IMR-90 (cell line): Measurements from ENCODE around the gene TRHDE. TPM values are rescaled to one million over a fixed set of nuclear protein-coding genes. Genes with fewer than 3 reads are reported as not detected.
A peak's percentile ranks its signal among the peaks of the same experiment; 100 is the strongest.

Experiments
- ATAC-seq: fragments of 200-7000 bp; cut with Tn5 transposase; 2 replicates; pipeline ENCODE4 v1.9.1; 2020; ENCODE audit warnings: low read depth, mild to moderate bottlenecking, moderate library complexity
- BruUV-seq: library from RNA; stranded (reverse); fragments of 400-500 nt; replicated peaks from 2 replicates; lab custom pipeline; 2021; lab: Mats Ljungman, UMichigan
- CTCF ChIA-PET: fragments of 300-600 bp; formaldehyde crosslinking; extraction: SDS; loops from one replicate; lab custom pipeline; 2021; ENCODE audit warnings: antibody characterized with exemption; lab: Yijun Ruan, JAX
- POLR2A ChIA-PET: fragments of 300-600 bp; sonication (Branson Sonifier 250); formaldehyde crosslinking; loops from one replicate; lab custom pipeline; 2022; ENCODE audit warnings: antibody characterized with exemption; ENCODE audit not compliant: unreplicated experiment; lab: Charles Lee
- DNase-seq: peaks from one replicate; pipeline ENCODE4 v3.0.0; 2013
- H2AFZ ChIP-seq: replicated peaks from 2 replicates; pipeline ENCODE3; 2013; ENCODE audit warnings: low read length, mild to moderate bottlenecking; ENCODE audit not compliant: poor library complexity
- H2AK5ac ChIP-seq: 2 replicates; pipeline ENCODE4 v1.6.1; 2013; ENCODE audit warnings: low read depth, low read length, inconsistent platforms
- H2AK9ac ChIP-seq: replicated peaks from 2 replicates; pipeline ENCODE3; 2013; ENCODE audit warnings: mild to moderate bottlenecking, low read depth, low read length, moderate library complexity; ENCODE audit not compliant: poor library complexity
- H2BK120ac ChIP-seq: 2 replicates; pipeline ENCODE4 v1.6.1; 2013; ENCODE audit warnings: low read depth, low read length, inconsistent platforms
- H2BK15ac ChIP-seq: 3 replicates; pipeline ENCODE4 v1.6.1; 2013; ENCODE audit warnings: low read depth, low read length, inconsistent platforms
- H2BK20ac ChIP-seq: 2 replicates; pipeline ENCODE4 v1.6.1; 2013; ENCODE audit warnings: low read depth, mild to moderate bottlenecking, inconsistent platforms, low read length, moderate library complexity
- H2BK5ac ChIP-seq: 2 replicates; pipeline ENCODE4 v1.6.1; 2013; ENCODE audit warnings: mild to moderate bottlenecking, low read depth, low read length, inconsistent platforms; ENCODE audit not compliant: poor library complexity, severe bottlenecking
- H3K14ac ChIP-seq: replicated peaks from 2 replicates; pipeline ENCODE4 v1.6.1; 2013; ENCODE audit warnings: low read depth, low read length, inconsistent platforms
- H3K18ac ChIP-seq: 2 replicates; pipeline ENCODE4 v1.6.1; 2013; ENCODE audit warnings: low read depth, low read length, control low read depth
- H3K23ac ChIP-seq: 2 replicates; pipeline ENCODE4 v1.6.1; 2013; ENCODE audit warnings: low read depth, low read length, inconsistent platforms
- H3K27ac ChIP-seq: 2 replicates; pipeline ENCODE4 v1.5.1; 2013; ENCODE audit warnings: mild to moderate bottlenecking, control low read depth, low read length; ENCODE audit not compliant: insufficient read depth
- H3K27me3 ChIP-seq: 2 replicates; pipeline ENCODE4 v1.6.1; 2013; ENCODE audit warnings: low read length; ENCODE audit not compliant: control insufficient read depth, insufficient read depth
- H3K36me3 ChIP-seq: 2 replicates; pipeline ENCODE4 v1.6.1; 2013; ENCODE audit warnings: low read length, mixed read lengths; ENCODE audit not compliant: control insufficient read depth, insufficient read depth
- H3K4ac ChIP-seq: 2 replicates; pipeline ENCODE4 v1.6.1; 2013; ENCODE audit warnings: low read depth, low read length, inconsistent platforms
- H3K4me1 ChIP-seq: 2 replicates; pipeline ENCODE4 v1.6.1; 2013; ENCODE audit warnings: low read length, mixed read lengths; ENCODE audit not compliant: control insufficient read depth, insufficient read depth
- H3K4me2 ChIP-seq: 2 replicates; pipeline ENCODE4 v1.6.1; 2013; ENCODE audit warnings: low read depth, mild to moderate bottlenecking, control low read depth, low read length, moderate library complexity
- H3K4me3 ChIP-seq: 2 replicates; pipeline ENCODE4 v1.5.1; 2013; ENCODE audit warnings: low read depth, mild to moderate bottlenecking, control low read depth, low read length, moderate library complexity; ENCODE audit not compliant: insufficient read depth
- H3K56ac ChIP-seq: 2 replicates; pipeline ENCODE4 v1.6.1; 2013; ENCODE audit warnings: low read length, inconsistent platforms; ENCODE audit not compliant: insufficient read depth; ENCODE audit errors: extremely low read depth
- H3K79me1 ChIP-seq, 2 experiments: 2 replicates each; pipeline ENCODE4 v1.6.1; 2013; ENCODE audit warnings: low read length in 2 of 2, inconsistent platforms in 1 of 2, low read depth in 1 of 2
- H3K9ac ChIP-seq: 2 replicates; pipeline ENCODE4 v1.6.1; 2013; ENCODE audit warnings: low read depth, low read length, control low read depth
- H3K9me1 ChIP-seq: 2 replicates; pipeline ENCODE4 v1.6.1; 2013; ENCODE audit warnings: low read length, inconsistent platforms; ENCODE audit not compliant: insufficient read depth
- H3K9me3 ChIP-seq: 2 replicates; pipeline ENCODE4 v1.6.1; 2013; ENCODE audit warnings: low read length; ENCODE audit not compliant: control insufficient read depth, insufficient read depth
- H4K20me1 ChIP-seq: 2 replicates; pipeline ENCODE4 v1.6.1; 2013; ENCODE audit warnings: low read length, inconsistent platforms; ENCODE audit not compliant: insufficient read depth
- H4K5ac ChIP-seq: 2 replicates; pipeline ENCODE4 v1.6.1; 2013; ENCODE audit warnings: mild to moderate bottlenecking, low read depth, low read length, control low read depth
- H4K8ac ChIP-seq, 2 experiments: 2 replicates each; pipeline ENCODE4 v1.6.1; 2013; ENCODE audit warnings: low read depth in 2 of 2, low read length in 2 of 2, control low read depth in 1 of 2, inconsistent platforms in 1 of 2
- H4K91ac ChIP-seq: 2 replicates; pipeline ENCODE4 v1.6.1; 2013; ENCODE audit warnings: low read depth, low read length, inconsistent platforms; ENCODE audit not compliant: insufficient read depth
- CEBPB ChIP-seq: IDR thresholded peaks from 2 replicates; pipeline ENCODE4 v1.6.1; 2012; ENCODE audit warnings: low read depth, low read length, improper control_type of control experiment
- dilution Hi-C: fragments of 300-500 bp; cut with HindIII; formaldehyde crosslinking; loops from one replicate; pipeline ENCODE4 v1.14.3; 2018; ENCODE audit warnings: low sequenced_read_pairs; ENCODE audit not compliant: unreplicated experiment
- in situ Hi-C: fragments of 300-500 bp; cut with MboI; formaldehyde crosslinking; loops from 3 replicates; pipeline ENCODE4 v1.14.3; 2019; ENCODE audit warnings: low sequenced_read_pairs, inconsistent platforms, mixed read lengths
- intact Hi-C: fragments of 100-400 bp; cut with micrococcal nuclease; formaldehyde crosslinking; loops from 2 replicates; pipeline ENCODE4 v1.10.0; 2022
- polyA plus RNA-seq, 3 experiments: library from polyadenylated mRNA; depleted of rRNA; stranded (reverse); fragments of >200 nt; gene quantifications; 2 replicates each; pipeline ENCODE4 v1.2.3, GENCODE V29; 2012; ENCODE audit warnings: low replicate concordance in 1 of 3
- total RNA-seq: library from RNA; depleted of rRNA; stranded (reverse); fragments of >200 nt; gene quantifications from 2 replicates; pipeline ENCODE4 v1.2.3, GENCODE V29; 2012
- TF ChIP-seq, protein P1 (sequence below): fragments of 150-350 bp; IDR thresholded peaks from 2 replicates; pipeline ENCODE4 v1.6.1; 2017; ENCODE audit warnings: mild to moderate bottlenecking, antibody characterized with exemption, low read length, low read depth

Gene TRHDE
- total and polyA plus RNA-seq, 2 of the 4 experiments (the other 2 are of a cell fraction): 33.7 to 65.1 TPM

DNA sequence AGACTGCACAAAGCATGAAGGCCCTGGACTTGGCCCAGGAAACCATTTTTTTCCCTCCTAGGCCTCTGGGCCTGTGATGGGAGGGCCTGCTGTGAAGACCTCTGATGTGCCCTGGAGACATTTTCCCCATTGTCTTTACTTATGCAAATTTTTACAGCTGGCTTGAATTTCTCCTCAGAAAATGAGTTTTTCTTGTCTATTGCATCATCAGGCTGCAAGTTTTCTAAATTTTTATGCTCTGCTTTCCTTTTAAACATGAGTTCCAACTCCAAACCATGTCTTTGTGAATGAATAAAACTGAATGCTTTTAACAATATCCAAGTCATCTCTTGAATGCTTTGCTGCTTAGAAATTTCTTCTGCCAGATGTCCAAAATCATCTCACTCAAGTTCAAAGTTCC, 43.7 kb upstream of the TRHDE start:
- H3K9me1 ChIP-seq: no peaks in the 10 kb centered on the region
- intact Hi-C loops: no loop called here
- no peaks in the 10 kb centered on the region for H3K36me3 ChIP-seq
- BruUV-seq: no TSS peak
- DNase-seq (no peak), ATAC-seq (no peak)
- peak overlapping the region in 1 of 2 experiments; percentile 35; a peak in 2 of 4 replicates for H4K8ac ChIP-seq
- H4K20me1 ChIP-seq: no peaks in the 10 kb centered on the region
- H3K18ac ChIP-seq: no peak overlapping the region
- H3K79me1 ChIP-seq: peaks cover 0 to 3% of the 10 kb centered on the region in 2 experiments; a peak in 1 of 4 replicates
- H3K27me3 ChIP-seq: no peaks in the 10 kb centered on the region
- H2BK15ac ChIP-seq: peak overlapping the region; percentile 92; the same call in 1 of the 3 replicates
- H3K27ac ChIP-seq: no peak overlapping the region
- H2AK5ac ChIP-seq: no peak overlapping the region
- TF ChIP-seq, protein P1, sequence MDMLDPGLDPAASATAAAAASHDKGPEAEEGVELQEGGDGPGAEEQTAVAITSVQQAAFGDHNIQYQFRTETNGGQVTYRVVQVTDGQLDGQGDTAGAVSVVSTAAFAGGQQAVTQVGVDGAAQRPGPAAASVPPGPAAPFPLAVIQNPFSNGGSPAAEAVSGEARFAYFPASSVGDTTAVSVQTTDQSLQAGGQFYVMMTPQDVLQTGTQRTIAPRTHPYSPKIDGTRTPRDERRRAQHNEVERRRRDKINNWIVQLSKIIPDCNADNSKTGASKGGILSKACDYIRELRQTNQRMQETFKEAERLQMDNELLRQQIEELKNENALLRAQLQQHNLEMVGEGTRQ: no peak
- TF ChIP-seq CEBPB: peak; percentile 66
- H3K4me2 ChIP-seq: no peak overlapping the region
- in situ Hi-C loops: no loop called here
- dilution Hi-C loops: no loop called here
- peak overlapping the region; percentile 20; the same call in 1 of the 2 replicates for H2BK20ac ChIP-seq
- H3K23ac ChIP-seq: no peak overlapping the region
- no peak overlapping the region for H3K56ac ChIP-seq
- H3K14ac ChIP-seq: peak overlapping the region; percentile 29; the same call in 1 of the 2 replicates
- no peaks in the 10 kb centered on the region for H3K9me3 ChIP-seq
- CTCF ChIA-PET: no interaction called here
- no peak overlapping the region for H3K9ac ChIP-seq
- H4K5ac ChIP-seq: peak overlapping the region; percentile 31; the same call in 1 of the 2 replicates
- H3K4me3 ChIP-seq: no peak overlapping the region
- no peak overlapping the region for H2AFZ ChIP-seq
- peak overlapping the region; percentile 69 for H2BK120ac ChIP-seq
- H2BK5ac ChIP-seq: no peak overlapping the region
- H3K4me1 ChIP-seq: peaks cover 10% of the 10 kb centered on the region; the same call in 1 of the 2 replicates
- POLR2A ChIA-PET: no interaction called here
- no peak overlapping the region for H2AK9ac ChIP-seq
- H3K4ac ChIP-seq: peak overlapping the region; percentile 33
- H4K91ac ChIP-seq: no peak overlapping the region
